ENCODE data around the gene CDCP1. TPM values are rescaled to one million over a fixed set of nuclear protein-coding genes. Genes with fewer than 3 reads are reported as not detected.

The CDCP1 gene
- total RNA-seq, 1 donor from 2014 or later, result 7.4 TPM

- H3K9me3 Mint-ChIP-seq, result no peaks in the 10 kb centered on the region
- H3K4me1 Mint-ChIP-seq (ENCODE audit: low read depth), result peaks cover 42% of the 10 kb centered on the region
- intact Hi-C loops (cut with micrococcal nuclease), result no loop called here
- DNase-seq (ENCODE audit: low spot score), result no peak
- H3K4me3 Mint-ChIP-seq (ENCODE audit: low read depth), result no peak overlapping the region
- H3K36me3 Mint-ChIP-seq (ENCODE audit: low read depth), result peaks cover 19% of the 10 kb centered on the region
- no peak overlapping the region for H3K27ac Mint-ChIP-seq
- no peaks in the 10 kb centered on the region for H3K27me3 Mint-ChIP-seq (ENCODE audit: low read depth)
These were observed 18.9 kb downstream of the CDCP1 start for GRCh38 chr3:45127130-45127822.

- peaks cover 42% of the 10 kb centered on the region for H3K4me1 Mint-ChIP-seq (ENCODE audit: low read depth)
- no peak overlapping the region for H3K4me3 Mint-ChIP-seq (ENCODE audit: low read depth)
- intact Hi-C loops (cut with micrococcal nuclease), result no loop called here
- H3K9me3 Mint-ChIP-seq, result no peaks in the 10 kb centered on the region
- peaks cover 19% of the 10 kb centered on the region for H3K36me3 Mint-ChIP-seq (ENCODE audit: low read depth)
- H3K27ac Mint-ChIP-seq, result no peak overlapping the region
- H3K27me3 Mint-ChIP-seq (ENCODE audit: low read depth), result no peaks in the 10 kb centered on the region
- DNase-seq (ENCODE audit: low spot score), result no peak
These were observed 19.4 kb downstream of the CDCP1 start for GRCh38 chr3:45126730-45127129.

GRCh38 chr3:45125550-45126026, 20.6 kb downstream of the CDCP1 start:
- intact Hi-C loops (cut with micrococcal nuclease), result no loop called here
- H3K4me1 Mint-ChIP-seq (ENCODE audit: low read depth), result peaks cover 46% of the 10 kb centered on the region
- DNase-seq (ENCODE audit: low spot score), result no peak

GRCh38 chr3:45124956-45125355, 21.2 kb downstream of the CDCP1 start:
- intact Hi-C loops (cut with micrococcal nuclease), result no loop called here
- peaks cover 24% of the 10 kb centered on the region for H3K36me3 Mint-ChIP-seq (ENCODE audit: low read depth)
- no peaks in the 10 kb centered on the region for H3K27me3 Mint-ChIP-seq (ENCODE audit: low read depth)
- peaks cover 48% of the 10 kb centered on the region for H3K4me1 Mint-ChIP-seq (ENCODE audit: low read depth)
- DNase-seq (ENCODE audit: low spot score), result no peak
- no peak overlapping the region for H3K27ac Mint-ChIP-seq
- H3K9me3 Mint-ChIP-seq, result no peaks in the 10 kb centered on the region
- no peak overlapping the region for H3K4me3 Mint-ChIP-seq (ENCODE audit: low read depth)

More at GRCh38 chr3:45125550-45126026, 20.6 kb downstream of the CDCP1 start:
- H3K36me3 Mint-ChIP-seq (ENCODE audit: low read depth), result peaks cover 23% of the 10 kb centered on the region
- H3K9me3 Mint-ChIP-seq, result no peaks in the 10 kb centered on the region
- H3K4me3 Mint-ChIP-seq (ENCODE audit: low read depth), result no peak overlapping the region
- no peak overlapping the region for H3K27ac Mint-ChIP-seq
- H3K27me3 Mint-ChIP-seq (ENCODE audit: low read depth), result no peaks in the 10 kb centered on the region

- intact Hi-C loops (cut with micrococcal nuclease), result no loop called here
These were observed 21.8 kb downstream of the CDCP1 start for GRCh38 chr3:45124352-45124751.

GRCh38 chr3:45123581-45124269, 22.5 kb downstream of the CDCP1 start:
- Mint-ChIP-seq H3K27ac (peak overlapping the region; percentile 62), H3K36me3 (ENCODE audit: low read depth) (peaks cover 21% of the 10 kb centered on the region), H3K4me1 (ENCODE audit: low read depth) (peaks cover 60% of the 10 kb centered on the region), H3K27me3 (ENCODE audit: low read depth) (no peaks in the 10 kb centered on the region), H3K4me3 (ENCODE audit: low read depth) (no peak overlapping the region), H3K9me3 (no peaks in the 10 kb centered on the region)
- intact Hi-C loops (cut with micrococcal nuclease), result no loop called here
- no peak for DNase-seq (ENCODE audit: low spot score)

More at GRCh38 chr3:45124352-45124751, 21.8 kb downstream of the CDCP1 start:
- peaks cover 54% of the 10 kb centered on the region for H3K4me1 Mint-ChIP-seq (ENCODE audit: low read depth)
- no peaks in the 10 kb centered on the region for H3K27me3 Mint-ChIP-seq (ENCODE audit: low read depth)
- DNase-seq (ENCODE audit: low spot score), result no peak
- peaks cover 21% of the 10 kb centered on the region for H3K36me3 Mint-ChIP-seq (ENCODE audit: low read depth)
- no peaks in the 10 kb centered on the region for H3K9me3 Mint-ChIP-seq
- peak overlapping the region; percentile 62 for H3K27ac Mint-ChIP-seq
- H3K4me3 Mint-ChIP-seq (ENCODE audit: low read depth), result no peak overlapping the region

- peaks cover 22% of the 10 kb centered on the region for H3K36me3 Mint-ChIP-seq (ENCODE audit: low read depth)
- no peak overlapping the region for H3K4me3 Mint-ChIP-seq (ENCODE audit: low read depth)
- DNase-seq (ENCODE audit: low spot score), result no peak
- peak overlapping the region; percentile 62 for H3K27ac Mint-ChIP-seq
- H3K9me3 Mint-ChIP-seq, result no peaks in the 10 kb centered on the region
- intact Hi-C loops (cut with micrococcal nuclease), result no loop called here
- peaks cover 67% of the 10 kb centered on the region for H3K4me1 Mint-ChIP-seq (ENCODE audit: low read depth)
- no peaks in the 10 kb centered on the region for H3K27me3 Mint-ChIP-seq (ENCODE audit: low read depth)
These were observed 23.1 kb downstream of the CDCP1 start for GRCh38 chr3:45123030-45123429.

- no peak overlapping the region for H3K4me3 Mint-ChIP-seq (ENCODE audit: low read depth)
- intact Hi-C loops (cut with micrococcal nuclease), result no loop called here
- DNase-seq (ENCODE audit: low spot score), result no peak
- H3K36me3 Mint-ChIP-seq (ENCODE audit: low read depth), result peaks cover 22% of the 10 kb centered on the region
- no peaks in the 10 kb centered on the region for H3K27me3 Mint-ChIP-seq (ENCODE audit: low read depth)
- H3K9me3 Mint-ChIP-seq, result no peaks in the 10 kb centered on the region
- peak overlapping the region; percentile 18 for H3K27ac Mint-ChIP-seq
- H3K4me1 Mint-ChIP-seq (ENCODE audit: low read depth), result peaks cover 65% of the 10 kb centered on the region
These were observed 25.6 kb downstream of the CDCP1 start for GRCh38 chr3:45120359-45121158.

- H3K27ac Mint-ChIP-seq, result peak overlapping the region; percentile 18
- H3K27me3 Mint-ChIP-seq (ENCODE audit: low read depth), result no peaks in the 10 kb centered on the region
- peaks cover 65% of the 10 kb centered on the region for H3K4me1 Mint-ChIP-seq (ENCODE audit: low read depth)
- intact Hi-C loops (cut with micrococcal nuclease), result loop anchor here (2.0 to 5.0 kb wide), 2 partner anchors 47 to 387 kb away; no protein-coding TSS in a partner anchor
- H3K36me3 Mint-ChIP-seq (ENCODE audit: low read depth), result peaks cover 24% of the 10 kb centered on the region
- H3K9me3 Mint-ChIP-seq, result no peaks in the 10 kb centered on the region
- H3K4me3 Mint-ChIP-seq (ENCODE audit: low read depth), result no peak overlapping the region
- DNase-seq (ENCODE audit: low spot score), result no peak
These were observed 26.3 kb downstream of the CDCP1 start for GRCh38 chr3:45119824-45120358.

GRCh38 chr3:45119376-45119775, 26.8 kb downstream of the CDCP1 start:
- no peak for DNase-seq (ENCODE audit: low spot score)
- peaks cover 66% of the 10 kb centered on the region for H3K4me1 Mint-ChIP-seq (ENCODE audit: low read depth)
- no peaks in the 10 kb centered on the region for H3K9me3 Mint-ChIP-seq
- no peak overlapping the region for H3K4me3 Mint-ChIP-seq (ENCODE audit: low read depth)
- intact Hi-C loops (cut with micrococcal nuclease), result loop anchor here (2.0 to 5.0 kb wide), 2 partner anchors 47 to 388 kb away; no protein-coding TSS in a partner anchor
- H3K36me3 Mint-ChIP-seq (ENCODE audit: low read depth), result peaks cover 25% of the 10 kb centered on the region
- H3K27ac Mint-ChIP-seq, result peak overlapping the region; percentile 29
- no peaks in the 10 kb centered on the region for H3K27me3 Mint-ChIP-seq (ENCODE audit: low read depth)

GRCh38 chr3:45118615-45119071, 27.5 kb downstream of the CDCP1 start:
- H3K4me3 Mint-ChIP-seq (ENCODE audit: low read depth), result peak overlapping the region; percentile 6
- DNase-seq (ENCODE audit: low spot score), result no peak
- intact Hi-C loops (cut with micrococcal nuclease), result loop anchor here (1.0 to 5.0 kb wide), 4 partner anchors 8 to 389 kb away; no protein-coding TSS in a partner anchor
- H3K4me1 Mint-ChIP-seq (ENCODE audit: low read depth), result peaks cover 65% of the 10 kb centered on the region
- peak overlapping the region; percentile 89 for H3K27ac Mint-ChIP-seq
- H3K27me3 Mint-ChIP-seq (ENCODE audit: low read depth), result no peaks in the 10 kb centered on the region
- peaks cover 30% of the 10 kb centered on the region for H3K36me3 Mint-ChIP-seq (ENCODE audit: low read depth)
- no peaks in the 10 kb centered on the region for H3K9me3 Mint-ChIP-seq

GRCh38 chr3:45116350-45116749, 29.8 kb downstream of the CDCP1 start:
- H3K4me1 Mint-ChIP-seq (ENCODE audit: low read depth), result peaks cover 76% of the 10 kb centered on the region
- H3K4me3 Mint-ChIP-seq (ENCODE audit: low read depth), result no peak overlapping the region
- intact Hi-C loops (cut with micrococcal nuclease), result loop anchor here (5.0 kb wide), 1 partner anchor 391 kb away; no protein-coding TSS in a partner anchor
- H3K27me3 Mint-ChIP-seq (ENCODE audit: low read depth), result no peaks in the 10 kb centered on the region
- H3K27ac Mint-ChIP-seq, result no peak overlapping the region
- H3K9me3 Mint-ChIP-seq, result no peaks in the 10 kb centered on the region
- H3K36me3 Mint-ChIP-seq (ENCODE audit: low read depth), result peaks cover 50% of the 10 kb centered on the region
- no peak for DNase-seq (ENCODE audit: low spot score)
